ENCODE results near the gene SNCAIP. TPM values are rescaled to one million over a fixed set of nuclear protein-coding genes. Genes with fewer than 3 reads are reported as not detected.

The SNCAIP gene
- total and polyA plus RNA-seq, 8 donors, result 0.45 to 10.6 (median 2.6) TPM; not detected in 1

DNA sequence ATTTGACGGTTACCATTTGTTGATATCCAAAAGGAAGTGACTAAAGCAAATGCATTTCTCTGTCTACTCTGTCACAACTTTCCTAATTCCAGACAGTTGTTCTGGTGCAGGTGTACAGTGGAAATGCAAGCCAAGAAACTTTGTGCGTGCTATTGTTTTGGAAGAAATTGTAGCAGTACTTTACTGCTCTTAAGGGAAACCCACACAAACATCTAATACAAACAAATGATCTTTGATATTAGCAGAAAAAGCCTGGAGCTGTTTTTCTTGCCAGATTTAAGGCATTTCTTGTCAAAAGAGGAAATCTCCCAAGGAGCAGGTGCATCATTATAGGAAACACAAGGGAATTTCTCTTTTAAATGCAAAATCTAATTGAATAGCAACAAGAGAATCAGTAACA lies 2.0 kb downstream of the SNCAIP start:
- Histone ChIP-seq H3K27ac (no peak overlapping the region), H3K36me3 (no peaks in the 10 kb centered on the region), H3K27me3 (peaks cover 0 to 55% (median 16%) of the 10 kb centered on the region in 3 donors), H3K4me3 (no peak overlapping the region), H3K4me1 (peaks cover 7 to 24% (median 22%) of the 10 kb centered on the region in 4 donors), H3K9me3 (no peaks in the 10 kb centered on the region)
- TF ChIP-seq POLR2AphosphoS5 (IDR thresholded peaks at IDR 0.05) (no peak), POLR2A (IDR thresholded peaks at IDR 0.05) (no peak), EP300 (IDR thresholded peaks at IDR 0.05) (no peak)
- TF ChIP-seq, protein P1, sequence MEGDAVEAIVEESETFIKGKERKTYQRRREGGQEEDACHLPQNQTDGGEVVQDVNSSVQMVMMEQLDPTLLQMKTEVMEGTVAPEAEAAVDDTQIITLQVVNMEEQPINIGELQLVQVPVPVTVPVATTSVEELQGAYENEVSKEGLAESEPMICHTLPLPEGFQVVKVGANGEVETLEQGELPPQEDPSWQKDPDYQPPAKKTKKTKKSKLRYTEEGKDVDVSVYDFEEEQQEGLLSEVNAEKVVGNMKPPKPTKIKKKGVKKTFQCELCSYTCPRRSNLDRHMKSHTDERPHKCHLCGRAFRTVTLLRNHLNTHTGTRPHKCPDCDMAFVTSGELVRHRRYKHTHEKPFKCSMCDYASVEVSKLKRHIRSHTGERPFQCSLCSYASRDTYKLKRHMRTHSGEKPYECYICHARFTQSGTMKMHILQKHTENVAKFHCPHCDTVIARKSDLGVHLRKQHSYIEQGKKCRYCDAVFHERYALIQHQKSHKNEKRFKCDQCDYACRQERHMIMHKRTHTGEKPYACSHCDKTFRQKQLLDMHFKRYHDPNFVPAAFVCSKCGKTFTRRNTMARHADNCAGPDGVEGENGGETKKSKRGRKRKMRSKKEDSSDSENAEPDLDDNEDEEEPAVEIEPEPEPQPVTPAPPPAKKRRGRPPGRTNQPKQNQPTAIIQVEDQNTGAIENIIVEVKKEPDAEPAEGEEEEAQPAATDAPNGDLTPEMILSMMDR (IDR thresholded peaks at IDR 0.05), result no peak
- DNase-seq, result no peak
- WGBS, 5 donors, result 53 to 73% (median 60%) methylated on average over 2 of the region's 2 CpGs
- intact Hi-C loops (cut with DNase I; ENCODE audit: low total_unique reads), result no loop called here

DNA sequence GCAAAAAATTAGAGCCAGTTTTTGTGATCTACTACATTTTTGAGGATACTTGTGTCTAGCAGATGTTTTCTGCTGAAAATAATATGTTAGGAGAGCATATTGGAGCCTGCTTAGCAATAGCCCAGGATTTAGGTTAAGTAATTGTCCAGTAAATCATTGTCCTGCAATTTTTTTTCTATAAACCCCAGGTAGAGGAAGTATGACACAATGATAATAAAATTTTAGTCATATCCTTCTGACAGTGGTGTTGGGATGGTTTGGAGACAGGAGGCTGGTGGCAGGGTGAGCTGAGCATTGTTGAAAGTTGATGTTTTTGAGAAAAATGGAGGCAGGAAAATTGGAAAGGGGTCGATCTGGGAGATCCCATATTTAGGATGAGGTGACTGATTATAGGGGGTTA lies 3.5 kb downstream of the SNCAIP start:
- DNase-seq, result no peak
- no peak overlapping the region for H3K27ac ChIP-seq
- no peaks in the 10 kb centered on the region for H3K9me3 ChIP-seq
- H3K4me1 ChIP-seq, result peaks cover 7 to 24% (median 22%) of the 10 kb centered on the region in 4 donors
- intact Hi-C loops (cut with DNase I; ENCODE audit: low total_unique reads), result no loop called here
- 56 to 79% (median 69%) methylated on average over 1 of the region's 1 CpG for WGBS, 5 donors
- H3K36me3 ChIP-seq, result no peaks in the 10 kb centered on the region
- peaks cover 0 to 54% (median 16%) of the 10 kb centered on the region in 3 donors for H3K27me3 ChIP-seq
- H3K4me3 ChIP-seq, result no peak overlapping the region
- TF ChIP-seq, protein P1 (IDR thresholded peaks at IDR 0.05), result no peak
- no peak for TF ChIP-seq EP300 (IDR thresholded peaks at IDR 0.05)
- no peak for TF ChIP-seq POLR2A (IDR thresholded peaks at IDR 0.05)
- TF ChIP-seq POLR2AphosphoS5 (IDR thresholded peaks at IDR 0.05), result no peak

DNA sequence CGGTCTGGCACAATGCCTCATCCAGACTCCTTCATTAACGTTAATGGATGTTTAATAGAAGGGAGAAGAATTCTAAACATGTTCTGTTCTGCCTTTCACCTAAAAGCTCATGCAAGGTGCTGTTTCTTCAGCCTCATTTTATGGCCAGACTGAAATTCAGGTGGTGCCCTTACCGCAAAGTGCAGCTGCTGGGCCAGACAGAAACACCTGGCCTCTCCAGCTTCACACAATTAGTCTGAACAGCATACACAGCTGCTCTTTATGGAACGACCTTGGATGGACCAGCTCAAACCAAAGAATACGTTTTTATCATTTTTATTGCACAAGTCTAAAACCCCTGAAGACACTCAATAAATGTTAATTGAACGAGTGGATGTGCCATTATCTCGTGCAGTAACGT lies 4.6 kb downstream of the SNCAIP start:
- no peak overlapping the region for H3K4me3 ChIP-seq
- no peak for TF ChIP-seq POLR2AphosphoS5 (IDR thresholded peaks at IDR 0.05)
- H3K27ac ChIP-seq, result no peak overlapping the region
- peaks cover 0 to 43% (median 16%) of the 10 kb centered on the region in 3 donors for H3K27me3 ChIP-seq
- intact Hi-C loops (cut with DNase I; ENCODE audit: low total_unique reads), result no loop called here
- no peak for DNase-seq
- H3K9me3 ChIP-seq, result no peaks in the 10 kb centered on the region
- H3K36me3 ChIP-seq, result no peaks in the 10 kb centered on the region
- WGBS, 5 donors, result 73 to 85% (median 77%) methylated on average over 8 of the region's 8 CpGs
- H3K4me1 ChIP-seq, result peaks cover 7 to 18% (median 16%) of the 10 kb centered on the region in 4 donors

DNA sequence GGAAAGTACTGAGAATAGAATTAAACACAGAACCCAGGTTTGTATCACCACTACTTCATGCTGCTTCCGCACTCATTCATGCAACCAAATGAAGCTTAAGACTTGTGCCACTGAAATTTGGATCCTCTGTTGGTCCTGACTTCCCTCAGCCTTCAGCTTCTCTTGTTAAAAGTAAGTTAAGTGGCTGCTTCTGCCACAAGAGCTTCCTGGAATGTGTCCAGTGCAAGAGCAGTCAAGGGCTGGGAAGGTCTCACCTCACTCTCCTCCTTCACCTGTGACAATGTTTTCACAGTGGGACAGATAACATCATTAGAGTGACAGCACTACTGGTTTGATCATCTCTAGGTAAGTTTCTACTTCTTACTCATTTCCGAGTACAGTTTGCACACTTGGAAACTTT lies 7.9 kb downstream of the SNCAIP start:
- Histone ChIP-seq H3K4me1 (no peaks in the 10 kb centered on the region), H3K27me3 (peaks cover 0 to 14% (median 0%) of the 10 kb centered on the region in 3 donors), H3K27ac (no peak overlapping the region), H3K9me3 (no peaks in the 10 kb centered on the region), H3K36me3 (no peaks in the 10 kb centered on the region), H3K4me3 (no peak overlapping the region)
- no peak for TF ChIP-seq EP300 (IDR thresholded peaks at IDR 0.05)
- no peak for TF ChIP-seq POLR2AphosphoS5 (IDR thresholded peaks at IDR 0.05)
- TF ChIP-seq POLR2A (IDR thresholded peaks at IDR 0.05), result no peak
- TF ChIP-seq, protein P1 (IDR thresholded peaks at IDR 0.05), result no peak
- no peak for DNase-seq
- intact Hi-C loops (cut with DNase I; ENCODE audit: low total_unique reads), result no loop called here
- WGBS, 5 donors, result 88 to 100% (median 91%) methylated on average over 2 of the region's 2 CpGs

DNA sequence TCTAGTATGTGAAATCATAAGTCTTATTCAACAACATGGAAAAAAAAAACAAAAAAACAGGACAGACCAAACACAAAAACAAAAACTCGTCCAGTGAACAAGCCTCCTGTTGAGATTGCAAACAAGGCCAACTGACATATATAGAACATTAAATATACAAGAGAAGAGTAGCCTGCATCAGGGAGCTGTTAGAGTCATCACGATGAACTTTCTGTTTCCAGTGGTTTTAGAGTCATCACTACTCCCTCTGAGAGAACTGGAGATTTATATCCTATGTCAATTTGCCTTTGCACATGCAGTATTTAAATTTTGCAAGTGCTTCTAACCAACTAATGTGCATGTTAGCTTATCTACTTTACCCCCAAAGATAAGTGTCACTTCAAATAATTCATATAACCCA lies 9.9 kb downstream of the SNCAIP start:
- no peak overlapping the region for H3K4me3 ChIP-seq
- TF ChIP-seq, protein P1 (IDR thresholded peaks at IDR 0.05), result no peak
- TF ChIP-seq POLR2AphosphoS5 (IDR thresholded peaks at IDR 0.05), result no peak
- no peak for TF ChIP-seq POLR2A (IDR thresholded peaks at IDR 0.05)
- TF ChIP-seq EP300 (IDR thresholded peaks at IDR 0.05), result no peak
- no peaks in the 10 kb centered on the region for H3K36me3 ChIP-seq
- H3K27ac ChIP-seq, result no peak overlapping the region
- DNase-seq, result no peak
- H3K9me3 ChIP-seq, result no peaks in the 10 kb centered on the region
- 48 to 68% (median 59%) methylated on average over 2 of the region's 2 CpGs for WGBS, 5 donors
- no peaks in the 10 kb centered on the region for H3K4me1 ChIP-seq
- intact Hi-C loops (cut with DNase I; ENCODE audit: low total_unique reads), result no loop called here
- no peaks in the 10 kb centered on the region for H3K27me3 ChIP-seq

Data from stomach (tissue), 9 donors.